LNCAP (cell line): Measurements from ENCODE around the gene MAB21L1.

ENCODE experiments used
- CTCF ChIP-seq: fragments of 450-650 bp; IDR thresholded peaks from 2 replicates; pipeline ENCODE4 v1.5.1; 2017; ENCODE audit warnings: mild to moderate bottlenecking

Gene MAB21L1

GRCh38 chr13:35472323-35472881, 4.1 kb downstream of the MAB21L1 start:
- TF ChIP-seq CTCF = no peak

DNA sequence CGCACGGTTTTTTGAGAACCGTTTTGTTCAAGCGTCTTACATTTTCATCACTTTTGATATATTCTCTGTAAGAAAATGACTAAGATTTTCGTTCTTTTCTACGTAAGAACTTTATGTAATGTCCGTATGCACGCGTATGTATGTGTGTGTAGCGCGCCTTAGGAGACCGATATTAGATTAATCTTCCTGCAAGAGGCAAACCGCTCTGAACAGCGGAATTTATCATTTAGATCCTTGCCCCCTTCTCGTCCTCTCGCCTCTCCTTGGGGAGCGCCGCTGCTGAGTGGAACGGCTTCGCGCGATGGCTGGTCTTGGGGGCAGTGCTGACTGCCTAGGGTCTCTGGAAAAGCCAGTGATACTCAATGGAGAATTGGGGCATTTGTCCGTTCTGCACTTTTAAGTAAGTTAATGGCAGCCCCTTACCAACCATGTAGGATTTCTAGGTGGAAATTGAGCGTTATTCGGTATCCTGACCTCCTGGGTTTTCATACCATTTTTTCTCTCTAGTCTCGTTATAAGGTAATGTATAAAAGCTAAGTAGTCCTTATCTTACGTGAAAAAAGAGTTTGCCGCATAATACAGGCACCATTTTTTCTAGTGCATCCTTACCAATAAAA, 4.7 kb downstream of the MAB21L1 start:
- no peak for TF ChIP-seq CTCF

DNA sequence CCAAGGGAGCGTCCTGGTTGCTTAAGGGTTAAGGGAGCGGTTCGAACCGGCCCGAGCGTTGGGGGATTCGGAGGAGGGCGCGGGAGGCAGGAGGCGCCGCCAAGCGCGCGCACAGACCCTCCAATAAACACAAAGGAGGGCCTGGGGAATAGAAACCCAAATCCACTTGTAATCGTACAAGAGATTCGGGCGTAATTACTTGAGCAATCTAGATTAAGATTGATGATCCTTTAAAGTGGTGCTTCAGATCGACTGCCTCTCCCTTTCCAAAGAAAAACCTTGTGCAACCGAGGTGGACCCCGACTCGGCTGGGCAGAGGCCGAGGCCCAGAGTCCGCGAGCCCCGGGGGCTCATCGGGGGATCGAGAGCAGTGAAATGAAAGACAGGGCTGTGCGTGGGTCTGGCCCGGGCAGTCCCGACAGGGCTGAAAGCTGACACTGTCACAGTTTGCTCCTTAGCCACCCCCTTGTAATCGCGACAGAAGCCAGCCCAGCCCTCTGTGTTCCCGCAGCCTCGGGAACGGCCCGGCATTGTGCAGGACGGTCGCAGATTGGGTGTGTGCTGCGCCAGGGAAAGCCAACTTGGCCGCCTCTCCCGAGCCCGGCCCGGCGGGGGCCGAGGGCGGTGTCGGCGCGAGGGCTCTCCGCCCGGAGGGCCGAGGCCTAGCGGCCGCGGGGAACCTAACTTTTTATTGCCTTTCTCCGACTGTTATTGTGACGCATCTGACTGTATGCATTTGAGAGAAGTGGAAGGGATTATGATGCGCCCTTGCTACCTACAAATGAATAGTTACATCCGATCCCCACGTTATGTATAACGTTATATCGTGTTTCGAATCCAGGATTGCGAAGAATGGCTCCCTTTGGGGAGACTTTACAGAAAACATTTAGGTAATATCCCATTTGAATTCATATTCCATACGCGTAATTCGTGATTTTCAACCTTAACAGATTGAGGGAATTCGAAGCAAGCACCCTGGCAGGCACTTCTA, 5.5 kb downstream of the MAB21L1 start:
- TF ChIP-seq CTCF = no peak

DNA sequence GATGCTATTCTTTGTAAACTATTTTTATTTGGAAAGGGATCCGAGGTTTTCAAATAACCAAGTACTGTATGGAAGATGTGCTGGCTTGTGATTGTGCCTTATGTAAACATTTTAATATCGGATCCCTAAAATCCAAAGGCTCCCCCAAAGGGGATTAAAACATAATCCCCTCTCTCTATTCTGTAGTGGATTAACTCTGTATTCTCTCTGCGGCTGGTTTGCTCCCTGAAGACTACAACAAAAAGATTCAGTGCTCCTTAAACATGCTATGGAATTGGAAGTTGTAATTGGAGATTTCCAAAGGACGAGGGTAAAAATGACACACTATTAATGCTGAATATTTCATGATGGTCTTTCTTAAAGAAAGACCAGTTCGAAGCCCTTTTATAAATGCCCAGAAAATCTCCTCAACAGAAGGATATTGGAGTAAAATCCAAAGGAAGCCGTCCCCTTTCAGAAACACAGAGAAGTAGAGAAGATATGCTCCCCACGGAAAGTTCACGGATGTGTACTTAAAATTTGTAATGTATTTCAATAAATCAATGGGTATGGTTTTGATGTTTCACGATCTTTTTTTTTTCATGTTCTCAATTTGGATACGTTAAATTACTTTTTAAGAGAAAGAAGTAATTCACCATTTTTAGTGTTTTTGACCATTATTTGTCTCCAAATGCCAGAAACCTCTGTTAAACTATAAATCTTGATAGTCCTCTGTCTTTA, 6.5 kb downstream of the MAB21L1 start:
- TF ChIP-seq CTCF = no peak

DNA sequence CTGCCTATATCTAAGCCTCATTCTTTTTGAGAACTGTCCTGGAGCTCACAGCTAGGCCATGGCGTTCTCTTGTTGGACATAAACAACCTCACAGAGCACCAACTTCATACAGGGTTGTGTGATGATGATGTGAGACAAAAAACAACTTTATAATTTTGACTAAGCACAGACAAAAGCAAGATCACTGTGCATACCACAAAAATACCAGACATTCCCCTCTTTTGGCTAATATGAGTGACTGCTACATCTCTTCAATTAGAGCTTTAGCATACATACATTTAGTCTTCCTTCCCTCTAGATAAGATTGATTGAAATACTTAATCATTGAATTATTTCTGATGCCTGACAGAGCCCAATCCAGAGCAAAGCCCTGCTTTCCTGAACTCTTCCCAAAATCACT, 8.3 kb downstream of the MAB21L1 start:
- no peak for TF ChIP-seq CTCF

- no peak for TF ChIP-seq CTCF
Measured at GRCh38 chr13:35465371-35465770, 11.1 kb downstream of the MAB21L1 start.

- no peak for TF ChIP-seq CTCF
Measured at GRCh38 chr13:35460061-35460460, 16.4 kb downstream of the MAB21L1 start.
